IPS DF 6.9 (cell line): ENCODE measurements around the gene RIMS1.

Source experiments
- DNase-seq: peaks from one replicate; pipeline ENCODE4 v3.0.0-alpha.2; 2013; ENCODE audit warnings: low read depth, low spot score
- H3K27ac ChIP-seq: one replicate; pipeline ENCODE4 v1.5.1; 2013; ENCODE audit warnings: low read length, control low read depth
- H3K27me3 ChIP-seq: 2 replicates; pipeline ENCODE4 v1.6.1; 2013; ENCODE audit warnings: mild to moderate bottlenecking, low read length; ENCODE audit not compliant: control insufficient read depth, insufficient read depth
- H3K36me3 ChIP-seq: 2 replicates; pipeline ENCODE4 v1.6.1; 2013; ENCODE audit warnings: low read length; ENCODE audit not compliant: control insufficient read depth, insufficient read depth
- H3K4me1 ChIP-seq: 2 replicates; pipeline ENCODE4 v1.6.1; 2013; ENCODE audit warnings: low read length; ENCODE audit not compliant: control insufficient read depth, insufficient read depth
- H3K4me3 ChIP-seq: 2 replicates; pipeline ENCODE4 v1.5.1; 2013; ENCODE audit warnings: mild to moderate bottlenecking, low read length
- H3K9me3 ChIP-seq: 2 replicates; pipeline ENCODE4 v1.6.1; 2013; ENCODE audit warnings: low read length, inconsistent platforms; ENCODE audit not compliant: control insufficient read depth, insufficient read depth
- WGBS: extraction: QIAGEN DNeasy Blood & Tissue Kit; methylation state at CpG from one replicate; pipeline ENCODE4 v1.1.7; 2013; ENCODE audit warnings: mixed read lengths, missing lambda C conversion rate; ENCODE audit not compliant: insufficient read length, insufficient coverage; 5-methylcytosine and 5-hydroxymethylcytosine counted together

The RIMS1 gene

DNA sequence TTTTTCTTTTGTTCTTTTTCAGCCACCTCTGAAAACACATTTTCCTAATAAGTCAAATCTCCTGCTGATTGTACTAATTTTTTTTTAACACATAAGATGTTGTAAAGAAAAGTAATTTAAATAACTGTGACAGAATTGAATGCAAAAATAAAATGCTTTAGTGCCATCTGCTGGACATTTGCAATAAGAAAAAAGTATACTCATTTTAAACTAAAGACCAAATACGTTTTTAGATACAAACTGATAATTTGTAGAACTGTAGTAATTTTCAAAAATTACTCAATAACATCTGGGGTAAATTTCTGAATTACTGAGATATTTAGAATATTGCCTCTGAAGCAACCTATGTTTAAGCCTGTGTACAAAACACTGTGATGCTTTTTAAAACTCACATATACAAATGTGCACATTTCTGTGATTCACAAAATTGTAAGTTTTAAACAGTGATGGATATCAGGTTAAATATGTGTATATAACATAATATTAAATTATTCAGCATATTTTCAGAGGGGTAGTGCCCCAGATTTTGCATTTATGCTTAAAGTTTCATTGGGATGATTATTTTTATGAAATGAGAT, 198.7 kb downstream of the RIMS1 start:
- Histone ChIP-seq H3K36me3 (no peaks in the 10 kb centered on the region), H3K4me1 (no peaks in the 10 kb centered on the region), H3K27me3 (no peaks in the 10 kb centered on the region), H3K27ac (no peak overlapping the region), H3K4me3 (no peak overlapping the region), H3K9me3 (no peaks in the 10 kb centered on the region)
- no CpG with 5 or more reads among the region's 1 CpG for WGBS
- no peak for DNase-seq

DNA sequence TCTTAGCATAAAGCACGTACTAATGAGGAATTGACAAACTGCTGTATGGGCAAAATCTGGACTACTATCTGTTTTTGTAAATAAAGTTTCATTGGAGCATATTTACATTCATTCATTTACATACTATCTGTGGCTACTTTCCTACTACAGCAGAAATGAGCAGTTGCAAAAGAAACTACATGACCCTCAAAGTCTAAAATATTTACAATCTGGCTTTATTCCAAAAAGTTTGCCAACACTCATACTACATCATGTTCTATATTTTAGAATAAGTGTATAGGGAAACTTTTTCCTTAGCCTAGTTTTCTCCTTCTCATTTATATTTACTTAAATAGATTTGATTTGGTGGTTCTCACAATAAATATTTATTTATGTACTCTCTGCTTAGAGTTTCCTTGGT, 208.2 kb downstream of the RIMS1 start:
- Histone ChIP-seq H3K9me3 (no peaks in the 10 kb centered on the region), H3K27me3 (no peaks in the 10 kb centered on the region), H3K4me1 (no peaks in the 10 kb centered on the region), H3K27ac (no peak overlapping the region), H3K4me3 (no peak overlapping the region), H3K36me3 (no peaks in the 10 kb centered on the region)
- no CpG with 5 or more reads among the region's 1 CpG for WGBS
- DNase-seq: no peak

DNA sequence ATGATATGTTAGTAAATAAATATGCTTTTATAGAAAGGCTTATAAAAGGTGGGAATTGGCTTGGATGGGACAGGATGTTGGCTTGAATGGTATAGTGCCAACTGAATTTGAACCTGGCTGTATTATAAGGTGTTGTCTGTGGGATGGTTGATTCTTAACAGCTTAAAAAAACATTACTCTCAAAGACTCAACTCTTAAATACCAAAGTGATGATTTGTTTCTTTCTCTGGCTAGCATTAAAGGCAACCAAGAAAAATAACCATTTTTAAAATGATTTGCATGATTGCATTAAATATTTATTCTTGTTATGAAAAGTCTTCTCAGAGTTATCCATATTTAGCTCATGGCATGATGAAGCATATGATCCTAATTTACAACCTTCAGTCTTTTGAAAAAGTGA, 216.2 kb downstream of the RIMS1 start:
- Histone ChIP-seq H3K27ac (no peak overlapping the region), H3K36me3 (no peaks in the 10 kb centered on the region), H3K4me3 (no peak overlapping the region), H3K9me3 (no peaks in the 10 kb centered on the region), H3K4me1 (no peaks in the 10 kb centered on the region), H3K27me3 (no peaks in the 10 kb centered on the region)
- no peak for DNase-seq

GRCh38 chr6:72111611-72112010, 225.3 kb downstream of the RIMS1 start:
- Histone ChIP-seq H3K27me3 (no peaks in the 10 kb centered on the region), H3K4me3 (no peak overlapping the region), H3K4me1 (no peaks in the 10 kb centered on the region), H3K27ac (no peak overlapping the region), H3K36me3 (no peaks in the 10 kb centered on the region), H3K9me3 (no peaks in the 10 kb centered on the region)
- WGBS: no CpG with 5 or more reads among the region's 2 CpGs
- DNase-seq: no peak

- no CpG with 5 or more reads among the region's 2 CpGs for WGBS
- Histone ChIP-seq H3K4me3 (no peak overlapping the region), H3K9me3 (no peaks in the 10 kb centered on the region), H3K4me1 (no peaks in the 10 kb centered on the region), H3K36me3 (no peaks in the 10 kb centered on the region), H3K27me3 (no peaks in the 10 kb centered on the region), H3K27ac (no peak overlapping the region)
- no peak for DNase-seq
Measured at GRCh38 chr6:72130327-72130726, 244.0 kb downstream of the RIMS1 start.

GRCh38 chr6:72132427-72132826, 246.1 kb downstream of the RIMS1 start:
- H3K36me3 ChIP-seq: no peaks in the 10 kb centered on the region
- no CpG with 5 or more reads among the region's 1 CpG for WGBS

GRCh38 chr6:72132851-72133250, 246.5 kb downstream of the RIMS1 start:
- DNase-seq: no peak
- Histone ChIP-seq H3K4me1 (no peaks in the 10 kb centered on the region), H3K36me3 (no peaks in the 10 kb centered on the region), H3K4me3 (no peak overlapping the region), H3K9me3 (no peaks in the 10 kb centered on the region), H3K27me3 (no peaks in the 10 kb centered on the region), H3K27ac (no peak overlapping the region)

More at GRCh38 chr6:72132427-72132826, 246.1 kb downstream of the RIMS1 start:
- H3K4me3 ChIP-seq: no peak overlapping the region
- H3K27me3 ChIP-seq: no peaks in the 10 kb centered on the region
- no peaks in the 10 kb centered on the region for H3K4me1 ChIP-seq
- H3K9me3 ChIP-seq: no peaks in the 10 kb centered on the region
- no peak for DNase-seq
- no peak overlapping the region for H3K27ac ChIP-seq

- Histone ChIP-seq H3K27ac (no peak overlapping the region), H3K9me3 (no peaks in the 10 kb centered on the region), H3K4me1 (no peaks in the 10 kb centered on the region), H3K27me3 (no peaks in the 10 kb centered on the region), H3K36me3 (no peaks in the 10 kb centered on the region), H3K4me3 (no peak overlapping the region)
- no CpG with 5 or more reads among the region's 1 CpG for WGBS
- no peak for DNase-seq
Measured at GRCh38 chr6:72133324-72133723, 247.0 kb downstream of the RIMS1 start.

- Histone ChIP-seq H3K27me3 (no peaks in the 10 kb centered on the region), H3K9me3 (no peaks in the 10 kb centered on the region), H3K27ac (no peak overlapping the region), H3K4me1 (no peaks in the 10 kb centered on the region), H3K4me3 (no peak overlapping the region), H3K36me3 (no peaks in the 10 kb centered on the region)
- no peak for DNase-seq
Measured at GRCh38 chr6:72140795-72141194, 254.4 kb downstream of the RIMS1 start.

- Histone ChIP-seq H3K9me3 (peaks cover 2% of the 10 kb centered on the region; the same call in 1 of the 2 replicates), H3K4me1 (no peaks in the 10 kb centered on the region; the same call in 1 of the 2 replicates), H3K27me3 (no peaks in the 10 kb centered on the region), H3K36me3 (no peaks in the 10 kb centered on the region), H3K27ac (no peak overlapping the region), H3K4me3 (no peak overlapping the region)
- no peak for DNase-seq
- no CpG with 5 or more reads among the region's 3 CpGs for WGBS
Measured at GRCh38 chr6:72149715-72150114, 263.4 kb downstream of the RIMS1 start.

DNA sequence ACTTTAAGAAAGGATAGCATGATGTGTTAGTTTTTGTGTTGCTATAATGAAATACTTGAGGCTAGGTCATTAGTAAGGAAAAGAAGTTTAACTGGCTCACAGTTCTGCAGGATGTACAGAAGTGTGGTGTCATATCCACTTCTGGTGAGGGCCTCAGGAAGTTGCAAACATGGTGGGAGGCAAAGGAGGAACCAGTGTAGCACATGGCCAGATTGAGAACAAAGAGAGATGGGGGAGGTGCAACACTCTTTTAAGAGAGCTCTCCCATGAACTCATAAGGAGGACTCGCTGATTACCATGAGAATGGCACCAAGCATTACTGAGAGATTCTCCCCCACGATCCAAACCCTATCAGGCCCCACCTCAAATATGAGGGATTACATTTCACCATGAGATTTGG, 265.4 kb downstream of the RIMS1 start:
- no peak overlapping the region for H3K27ac ChIP-seq

More for the DNA sequence above, 265.4 kb downstream of the RIMS1 start:
- no peak for DNase-seq
- Histone ChIP-seq H3K4me1 (no peaks in the 10 kb centered on the region; the same call in 1 of the 2 replicates), H3K27me3 (no peaks in the 10 kb centered on the region), H3K4me3 (no peak overlapping the region), H3K36me3 (no peaks in the 10 kb centered on the region), H3K9me3 (peaks cover 2% of the 10 kb centered on the region; the same call in 1 of the 2 replicates)
- WGBS: no CpG with 5 or more reads among the region's 2 CpGs
